ENCODE results near the gene PGAP2. TPM values are rescaled to one million over a fixed set of nuclear protein-coding genes. Genes with fewer than 3 reads are reported as not detected.
"Not testable (repeated sequence)": the region's sequence is repeated elsewhere in the genome, so short reads cannot be mapped to it uniquely, and the experiment has no call there.

PGAP2 gene
- total RNA-seq, 2 experiments from 2014 or later = 18.0 to 19.0 TPM

DNA sequence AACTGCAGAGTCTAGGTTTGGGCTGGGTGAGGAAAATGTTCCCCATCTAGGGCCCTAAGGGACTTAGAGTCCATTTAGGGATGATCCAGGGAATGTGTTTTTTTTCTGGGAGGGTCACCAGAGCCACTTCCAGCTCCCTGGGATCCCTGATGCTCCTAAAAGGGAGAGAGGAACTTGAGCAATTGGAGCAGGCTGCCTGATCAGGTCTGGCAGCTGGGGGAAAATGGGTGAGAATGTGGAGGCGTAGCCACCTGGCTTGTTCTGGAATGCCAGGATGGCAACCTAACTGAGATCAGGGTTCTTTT, 1.2 kb downstream of the PGAP2 start:
- CTCF ChIA-PET = interaction anchor here (0.9 to 6.2 kb wide), 19 partner anchors 10 to 276 kb away, joined by 3 to 57 read pairs (median 6); partner anchors contain the start of genes NUP98, RHOG and STIM1
- Mint-ChIP-seq H3K36me3 (ENCODE audit: low read depth) (no peaks in the 10 kb centered on the region), H3K9me3 (no peaks in the 10 kb centered on the region), H3K4me1 (peaks cover 15% of the 10 kb centered on the region), H3K27me3 (no peaks in the 10 kb centered on the region), H3K4me3 (no peak overlapping the region), H3K27ac (no peak overlapping the region)
- POLR2A ChIA-PET = interaction anchor here (1.1 to 5.5 kb wide), 11 partner anchors 10 to 113 kb away, joined by 3 to 58 read pairs (median 6); partner anchors contain the start of genes NUP98, RHOG and STIM1
- DNase-seq = no peak

DNA sequence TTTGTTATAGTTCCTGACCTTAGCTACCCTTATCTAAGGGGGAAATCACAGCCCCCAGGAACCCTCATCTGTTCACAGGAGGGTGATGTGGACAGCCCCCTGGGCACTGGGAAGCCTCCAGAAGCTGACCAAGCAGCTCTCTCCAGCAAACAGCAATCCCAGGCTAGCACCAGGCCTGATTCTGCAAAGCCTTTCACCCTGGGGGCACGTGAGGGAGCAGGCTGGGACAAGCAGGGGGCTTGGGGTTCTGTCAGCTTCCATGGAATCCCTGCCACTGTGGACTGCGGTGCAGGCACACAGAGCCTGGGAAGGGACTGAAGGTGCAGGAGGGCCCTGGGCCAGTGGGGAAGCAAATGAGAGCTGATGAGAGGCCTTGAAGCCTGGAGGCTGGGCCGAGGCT, 2.1 kb downstream of the PGAP2 start:
- H3K27ac Mint-ChIP-seq = no peak overlapping the region
- no peak overlapping the region for H3K4me3 Mint-ChIP-seq
- ChIA-PET CTCF (interaction anchor here (0.5 to 6.2 kb wide), 7 partner anchors 10 to 262 kb away, joined by 3 to 57 read pairs (median 22); partner anchors contain the start of gene NUP98), POLR2A (interaction anchor here (1.1 to 5.5 kb wide), 5 partner anchors 9 to 44 kb away, joined by 3 to 58 read pairs (median 8); partner anchors contain the start of genes RHOG and STIM1)
- no peaks in the 10 kb centered on the region for H3K27me3 Mint-ChIP-seq
- no peak for DNase-seq
- H3K36me3 Mint-ChIP-seq (ENCODE audit: low read depth) = no peaks in the 10 kb centered on the region
- peaks cover 15% of the 10 kb centered on the region for H3K4me1 Mint-ChIP-seq
- no peaks in the 10 kb centered on the region for H3K9me3 Mint-ChIP-seq

DNA sequence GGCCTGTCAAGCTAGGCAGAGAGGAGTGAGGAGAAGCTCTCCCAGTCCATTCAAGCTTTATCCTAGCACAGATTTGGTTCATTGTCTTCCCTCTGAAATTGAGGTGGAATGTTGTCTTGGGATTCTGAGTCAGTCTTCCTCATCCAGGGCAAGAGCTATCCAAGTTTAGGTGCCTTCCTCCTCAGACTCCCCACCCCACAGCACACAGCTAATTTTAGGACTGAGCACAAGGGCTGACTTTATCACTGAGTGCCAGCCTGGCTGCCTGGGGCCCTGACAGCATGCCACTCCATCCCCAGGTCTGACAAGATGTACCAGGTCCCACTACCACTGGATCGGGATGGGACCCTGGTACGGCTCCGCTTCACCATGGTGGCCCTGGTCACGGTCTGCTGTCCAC, 2.6 kb downstream of the PGAP2 start:
- no peak for DNase-seq
- CTCF ChIA-PET = interaction anchor here (1.6 to 6.2 kb wide), 6 partner anchors 9 to 262 kb away, joined by 4 to 57 read pairs (median 27); partner anchors contain the start of gene NUP98
- Mint-ChIP-seq H3K27me3 (no peaks in the 10 kb centered on the region), H3K27ac (no peak overlapping the region), H3K4me3 (no peak overlapping the region), H3K4me1 (peaks cover 15% of the 10 kb centered on the region), H3K9me3 (no peaks in the 10 kb centered on the region), H3K36me3 (ENCODE audit: low read depth) (no peaks in the 10 kb centered on the region)
- POLR2A ChIA-PET = interaction anchor here (1.4 to 5.5 kb wide), 3 partner anchors 8 to 28 kb away, joined by 3 to 58 read pairs (median 8); partner anchors contain the start of gene RHOG

DNA sequence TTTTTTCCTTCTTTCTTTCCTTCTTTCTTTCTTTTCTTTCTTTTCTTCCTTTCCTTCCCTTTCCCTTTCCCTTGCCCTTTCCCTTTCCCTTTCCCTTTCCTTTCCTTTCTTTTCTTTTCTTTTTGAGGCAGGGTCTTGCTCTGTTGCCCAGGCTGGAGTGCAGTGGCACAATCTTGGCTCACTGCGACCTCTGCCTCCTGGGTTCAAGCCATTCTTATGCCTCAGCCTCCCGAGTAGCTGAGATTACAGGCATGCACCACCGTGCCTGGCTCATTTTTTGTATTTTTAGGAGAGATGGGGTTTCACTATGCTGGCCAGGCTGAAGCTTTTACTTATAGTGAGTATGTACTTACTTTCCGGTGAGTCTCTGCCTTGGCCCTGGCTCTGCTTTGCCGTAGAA, 6.5 kb downstream of the PGAP2 start:
- CTCF ChIA-PET; H3K4me3 Mint-ChIP-seq; POLR2A ChIA-PET; H3K4me1 Mint-ChIP-seq; H3K36me3 Mint-ChIP-seq (ENCODE audit: low read depth); H3K9me3 Mint-ChIP-seq; H3K27me3 Mint-ChIP-seq; DNase-seq; H3K27ac Mint-ChIP-seq: not testable (repeated sequence)

DNA sequence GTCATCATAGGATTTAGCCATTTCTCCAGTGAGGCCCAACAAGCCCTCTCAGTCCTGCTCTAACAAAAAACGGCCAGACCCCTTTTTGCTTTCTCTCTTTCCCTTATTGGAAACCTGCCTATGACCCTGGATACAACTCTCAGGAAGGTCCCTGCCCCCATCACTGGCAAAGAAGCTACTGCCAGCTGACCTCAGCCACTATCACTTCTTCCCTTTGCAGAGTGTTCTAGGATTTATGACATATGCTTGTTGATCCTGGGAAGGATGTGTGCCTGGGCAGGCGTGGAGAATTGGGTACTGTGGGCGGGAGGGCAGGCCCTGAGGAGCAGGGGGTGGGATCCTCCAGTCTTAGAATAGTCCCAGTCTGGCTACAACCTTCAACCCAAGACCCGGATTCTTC, 7.5 kb downstream of the PGAP2 start:
- H3K27ac Mint-ChIP-seq = no peak overlapping the region
- POLR2A ChIA-PET = no interaction called here
- no peaks in the 10 kb centered on the region for H3K27me3 Mint-ChIP-seq
- H3K4me1 Mint-ChIP-seq = no peaks in the 10 kb centered on the region
- CTCF ChIA-PET = interaction anchor here (1.0 kb wide), 1 partner anchor 9 kb away, joined by 3 read pairs; no protein-coding TSS in a partner anchor
- DNase-seq = no peak
- peaks cover 4% of the 10 kb centered on the region for H3K36me3 Mint-ChIP-seq (ENCODE audit: low read depth)
- H3K4me3 Mint-ChIP-seq = no peak overlapping the region
- H3K9me3 Mint-ChIP-seq = no peaks in the 10 kb centered on the region

DNA sequence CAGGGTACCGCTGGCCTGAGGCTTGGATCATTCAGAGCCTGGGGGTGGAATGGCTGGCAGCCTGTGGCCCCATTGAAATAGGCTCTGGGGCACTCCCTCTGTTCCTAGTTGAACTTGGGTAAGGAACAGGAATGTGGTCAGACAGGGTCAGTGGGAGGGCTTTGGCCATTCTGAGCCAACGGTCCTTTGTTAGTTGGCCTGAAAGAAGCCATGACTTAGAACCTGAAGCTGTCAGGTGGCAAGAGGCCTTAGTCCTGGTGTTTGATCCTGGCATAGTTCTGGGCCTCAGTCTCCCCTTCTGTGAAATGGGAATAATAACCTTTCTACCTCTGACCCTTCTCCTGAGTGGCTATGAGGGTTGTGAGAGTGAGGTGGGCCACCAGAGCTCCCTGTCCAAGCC, 8.3 kb downstream of the PGAP2 start:
- Mint-ChIP-seq H3K9me3 (no peaks in the 10 kb centered on the region), H3K27me3 (no peaks in the 10 kb centered on the region), H3K4me1 (no peaks in the 10 kb centered on the region), H3K36me3 (ENCODE audit: low read depth) (peaks cover 4% of the 10 kb centered on the region), H3K27ac (no peak overlapping the region), H3K4me3 (no peak overlapping the region)
- CTCF ChIA-PET = interaction anchor here (1.0 kb wide), 1 partner anchor 8 kb away, joined by 3 read pairs; no protein-coding TSS in a partner anchor
- no peak for DNase-seq
- POLR2A ChIA-PET = interaction anchor here (0.8 kb wide), 1 partner anchor 25 kb away, joined by 3 read pairs; the partner anchor contains the start of gene RHOG

DNA sequence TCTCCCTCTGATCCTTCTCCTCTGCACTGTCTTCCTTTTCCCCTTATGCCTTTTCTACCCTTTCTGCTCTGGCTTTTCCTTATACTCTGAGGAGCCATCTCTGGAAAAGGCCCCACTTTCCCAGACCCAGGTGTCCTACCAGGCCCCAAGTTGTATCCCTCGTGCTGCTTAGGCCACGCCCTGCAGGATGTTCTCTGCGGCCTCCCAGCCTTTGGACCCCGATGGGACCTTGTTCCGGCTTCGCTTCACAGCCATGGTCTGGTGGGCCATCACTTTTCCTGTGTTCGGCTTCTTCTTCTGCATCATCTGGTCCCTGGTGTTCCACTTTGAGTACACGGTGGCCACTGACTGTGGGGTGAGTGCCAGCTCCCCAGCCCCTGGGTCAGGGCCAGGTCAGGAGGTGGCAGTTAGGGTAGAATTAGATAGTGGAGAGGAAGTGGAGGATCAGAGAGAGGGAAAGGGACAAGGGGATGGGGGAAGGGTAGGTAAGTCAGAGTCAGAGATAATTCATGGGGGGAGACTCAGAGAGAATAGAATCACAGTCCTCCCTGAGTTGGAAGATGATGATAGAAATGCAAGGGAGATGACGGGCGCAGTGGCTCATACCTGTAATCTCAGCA, 8.9 kb downstream of the PGAP2 start:
- no peaks in the 10 kb centered on the region for H3K9me3 Mint-ChIP-seq
- no peak overlapping the region for H3K4me3 Mint-ChIP-seq
- DNase-seq = no peak
- H3K27me3 Mint-ChIP-seq = no peaks in the 10 kb centered on the region
- H3K27ac Mint-ChIP-seq = no peak overlapping the region
- ChIA-PET POLR2A (no interaction called here), CTCF (no interaction called here)
- peaks cover 4% of the 10 kb centered on the region for H3K36me3 Mint-ChIP-seq (ENCODE audit: low read depth)
- no peaks in the 10 kb centered on the region for H3K4me1 Mint-ChIP-seq

DNA sequence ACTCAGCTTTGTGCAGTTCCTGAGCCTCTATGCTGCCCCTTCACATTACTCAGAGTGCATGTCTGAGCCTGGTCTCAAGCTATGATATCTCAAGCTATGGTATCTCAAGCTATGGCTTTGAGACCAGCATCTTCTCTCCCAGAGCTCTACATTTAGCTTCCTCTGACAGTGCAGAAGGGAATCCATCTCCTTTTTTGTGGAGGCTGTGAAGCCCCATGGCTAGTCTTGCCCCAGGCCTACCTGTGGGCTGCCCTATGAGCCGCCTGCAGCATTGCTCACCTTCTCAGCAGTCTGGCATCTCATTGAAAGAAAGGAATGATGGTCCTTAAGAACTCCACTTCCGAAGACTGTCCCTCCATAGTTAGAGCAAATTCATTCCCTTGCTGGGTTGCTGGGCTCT, 12.6 kb downstream of the PGAP2 start:
- Mint-ChIP-seq H3K27ac (no peak overlapping the region), H3K27me3 (no peaks in the 10 kb centered on the region), H3K36me3 (ENCODE audit: low read depth) (peaks cover 26% of the 10 kb centered on the region), H3K9me3 (no peaks in the 10 kb centered on the region), H3K4me3 (no peak overlapping the region), H3K4me1 (peaks cover 21% of the 10 kb centered on the region)
- no peak for DNase-seq
- ChIA-PET CTCF (interaction anchor here (1.5 to 3.6 kb wide), 3 partner anchors 12 to 34 kb away, joined by 4 to 22 read pairs (median 7); partner anchors contain the start of genes PGAP2 and STIM1), POLR2A (interaction anchor here (2.6 kb wide), 1 partner anchor 20 kb away, joined by 16 read pairs; the partner anchor contains the start of gene RHOG)

DNA sequence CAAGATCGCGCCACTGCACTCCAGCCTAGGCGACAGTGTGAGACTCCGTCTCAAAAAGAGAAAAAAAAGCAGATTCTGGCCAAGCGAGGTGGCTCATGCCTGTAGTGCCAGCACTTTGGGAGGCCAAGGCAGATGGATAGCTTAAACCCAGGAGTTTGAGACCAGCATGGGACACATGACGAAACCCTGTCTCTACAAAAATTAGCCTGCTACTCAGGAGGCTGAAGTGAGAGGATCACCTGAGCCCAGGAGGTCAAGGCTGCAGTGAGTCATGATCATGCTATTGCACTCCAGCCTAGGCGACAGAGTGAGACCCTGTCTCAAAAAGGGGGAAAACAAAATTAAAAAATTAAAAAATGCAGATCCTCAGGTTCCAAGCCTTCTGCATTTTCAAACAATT, 14.0 kb downstream of the PGAP2 start:
- H3K4me1 Mint-ChIP-seq = peaks cover 24% of the 10 kb centered on the region
- H3K4me3 Mint-ChIP-seq = no peak overlapping the region
- ChIA-PET CTCF (interaction anchor here (1.4 to 3.8 kb wide), 4 partner anchors 9 to 251 kb away, joined by 3 to 34 read pairs (median 6); partner anchors contain the start of genes PGAP2 and RHOG), POLR2A (interaction anchor here (5.9 kb wide), 1 partner anchor 18 kb away, joined by 45 read pairs; the partner anchor contains the start of gene RHOG)
- no peak for DNase-seq
- H3K9me3 Mint-ChIP-seq = no peaks in the 10 kb centered on the region
- no peak overlapping the region for H3K27ac Mint-ChIP-seq
- H3K27me3 Mint-ChIP-seq = no peaks in the 10 kb centered on the region
- H3K36me3 Mint-ChIP-seq (ENCODE audit: low read depth) = peaks cover 37% of the 10 kb centered on the region

DNA sequence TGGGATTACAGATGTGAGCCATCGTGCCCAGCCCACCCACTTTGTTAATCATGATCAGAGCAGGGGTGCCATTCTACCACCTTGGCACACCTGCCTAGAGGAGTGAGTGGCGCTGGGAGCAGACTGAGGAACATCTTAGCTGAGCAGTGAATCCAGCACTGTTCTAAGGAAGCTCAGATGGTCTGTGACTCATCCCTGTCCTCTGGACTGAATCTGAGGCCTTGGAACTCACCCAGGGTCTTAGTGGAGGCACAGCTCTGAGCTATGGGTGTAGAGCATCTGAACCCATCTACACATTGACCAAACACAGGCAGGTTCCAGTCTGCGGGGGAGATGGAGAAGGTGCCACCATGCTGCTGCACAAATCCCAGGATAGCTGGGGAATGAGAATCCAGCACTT, 14.9 kb downstream of the PGAP2 start:
- Mint-ChIP-seq H3K4me3 (no peak overlapping the region), H3K36me3 (ENCODE audit: low read depth) (peaks cover 45% of the 10 kb centered on the region), H3K27me3 (no peaks in the 10 kb centered on the region), H3K9me3 (no peaks in the 10 kb centered on the region), H3K4me1 (peaks cover 28% of the 10 kb centered on the region), H3K27ac (no peak overlapping the region)
- POLR2A ChIA-PET = interaction anchor here (1.0 to 5.9 kb wide), 4 partner anchors 9 to 31 kb away, joined by 3 to 45 read pairs (median 4); partner anchors contain the start of gene RHOG
- no peak for DNase-seq
- CTCF ChIA-PET = interaction anchor here (1.4 to 3.8 kb wide), 5 partner anchors 10 to 250 kb away, joined by 3 to 34 read pairs (median 6); partner anchors contain the start of genes PGAP2 and RHOG

DNA sequence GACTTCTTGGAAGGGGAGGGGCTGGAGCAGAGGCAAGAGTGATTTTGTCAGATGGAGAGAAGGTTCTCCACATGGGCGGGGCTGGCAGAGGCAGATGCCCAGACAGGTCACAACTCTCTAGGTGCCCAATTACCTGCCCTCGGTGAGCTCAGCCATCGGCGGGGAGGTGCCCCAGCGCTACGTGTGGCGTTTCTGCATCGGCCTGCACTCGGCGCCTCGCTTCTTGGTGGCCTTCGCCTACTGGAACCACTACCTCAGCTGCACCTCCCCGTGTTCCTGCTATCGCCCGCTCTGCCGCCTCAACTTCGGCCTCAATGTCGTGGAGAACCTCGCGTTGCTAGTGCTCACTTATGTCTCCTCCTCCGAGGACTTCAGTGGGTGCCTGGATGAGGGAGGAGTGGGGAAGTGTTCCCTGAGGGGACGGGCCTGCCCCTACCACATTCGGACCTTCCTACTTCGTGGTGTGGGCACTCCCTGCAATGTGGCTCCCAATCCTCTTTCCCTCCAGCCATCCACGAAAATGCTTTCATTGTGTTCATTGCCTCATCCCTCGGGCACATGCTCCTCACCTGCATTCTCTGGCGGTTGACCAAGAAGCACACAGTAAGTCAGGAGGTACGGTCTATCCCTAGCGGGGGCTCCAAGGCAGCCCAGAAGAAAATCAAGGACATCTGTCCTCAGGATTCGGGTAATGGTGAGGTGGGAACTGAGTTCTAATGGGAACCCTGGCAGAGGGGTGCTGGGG, 15.6 kb downstream of the PGAP2 start:
- peaks cover 28% of the 10 kb centered on the region for H3K4me1 Mint-ChIP-seq
- H3K27me3 Mint-ChIP-seq = no peaks in the 10 kb centered on the region
- H3K9me3 Mint-ChIP-seq = no peaks in the 10 kb centered on the region
- no peak overlapping the region for H3K27ac Mint-ChIP-seq
- POLR2A ChIA-PET = interaction anchor here (1.0 to 5.9 kb wide), 4 partner anchors 8 to 31 kb away, joined by 3 to 45 read pairs (median 4); partner anchors contain the start of gene RHOG
- H3K4me3 Mint-ChIP-seq = no peak overlapping the region
- DNase-seq = no peak
- CTCF ChIA-PET = interaction anchor here (1.4 to 3.8 kb wide), 6 partner anchors 10 to 249 kb away, joined by 3 to 34 read pairs (median 6); partner anchors contain the start of genes PGAP2 and RHOG
- peaks cover 46% of the 10 kb centered on the region for H3K36me3 Mint-ChIP-seq (ENCODE audit: low read depth)

DNA sequence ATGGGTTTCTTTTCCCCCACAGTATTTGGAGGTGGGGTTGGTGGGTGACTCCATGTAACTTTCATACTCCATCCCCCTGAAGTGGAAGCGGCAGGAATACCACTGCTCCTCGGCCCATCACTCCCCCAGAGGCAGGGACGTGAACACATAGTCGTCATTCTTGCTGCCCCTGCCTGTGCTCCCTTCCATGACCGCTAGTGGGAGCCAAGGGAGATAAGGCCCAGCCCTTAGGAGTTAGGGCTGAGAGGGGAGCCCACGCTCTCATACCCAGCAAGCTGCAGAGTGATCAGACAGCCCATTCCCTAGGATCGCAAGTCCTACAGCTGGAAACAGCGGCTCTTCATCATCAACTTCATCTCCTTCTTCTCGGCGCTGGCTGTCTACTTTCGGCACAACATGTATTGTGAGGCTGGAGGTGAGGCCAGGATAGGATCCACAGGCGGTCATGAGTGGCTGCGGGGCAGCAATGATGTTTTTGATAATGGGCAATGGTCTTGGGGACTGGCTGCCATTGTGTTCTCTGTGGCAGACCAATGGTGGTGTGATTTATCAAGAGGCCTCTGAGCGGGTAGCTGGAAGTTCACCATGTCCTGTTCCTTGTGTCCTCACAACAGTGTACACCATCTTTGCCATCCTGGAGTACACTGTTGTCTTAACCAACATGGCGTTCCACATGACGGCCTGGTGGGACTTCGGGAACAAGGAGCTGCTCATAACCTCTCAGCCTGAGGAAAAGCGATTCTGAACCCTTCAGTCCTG, 16.5 kb downstream of the PGAP2 start:
- Mint-ChIP-seq H3K27ac (peak overlapping the region; percentile 56), H3K4me3 (no peak overlapping the region), H3K27me3 (no peaks in the 10 kb centered on the region), H3K9me3 (no peaks in the 10 kb centered on the region), H3K4me1 (peaks cover 30% of the 10 kb centered on the region), H3K36me3 (ENCODE audit: low read depth) (peaks cover 50% of the 10 kb centered on the region)
- POLR2A ChIA-PET = interaction anchor here (0.6 to 5.9 kb wide), 5 partner anchors 12 to 248 kb away, joined by 3 to 45 read pairs (median 6); partner anchors contain the start of genes RHOG and STIM1
- CTCF ChIA-PET = interaction anchor here (0.6 to 3.8 kb wide), 12 partner anchors 9 to 272 kb away, joined by 3 to 34 read pairs (median 4); partner anchors contain the start of gene RHOG
- DNase-seq = peak; percentile 82

Measured in activated CD4-positive, alpha-beta memory T cell treated with anti-CD3 and anti-CD28 coated beads, Interleukin-2, amount 10 ng/mL, durations not matched to agents 7 days and 5 days (primary cell).